Stimulated activated CD8-positive, alpha-beta memory T cell treated with anti-CD3 and anti-CD28 coated beads, Interleukin-4, amount 100 ng/mL, for 24 hours (primary cell): Measurements from ENCODE around the gene SYPL2.

Source experiments
- DNase-seq: peaks from one replicate; pipeline ENCODE4 v3.0.0-alpha.2; 2020; ENCODE audit warnings: low read depth

The SYPL2 gene

GRCh38 chr1:109516872-109517271 lies 50.5 kb downstream of the SYPL2 start:
- DNase-seq: no peak

DNA sequence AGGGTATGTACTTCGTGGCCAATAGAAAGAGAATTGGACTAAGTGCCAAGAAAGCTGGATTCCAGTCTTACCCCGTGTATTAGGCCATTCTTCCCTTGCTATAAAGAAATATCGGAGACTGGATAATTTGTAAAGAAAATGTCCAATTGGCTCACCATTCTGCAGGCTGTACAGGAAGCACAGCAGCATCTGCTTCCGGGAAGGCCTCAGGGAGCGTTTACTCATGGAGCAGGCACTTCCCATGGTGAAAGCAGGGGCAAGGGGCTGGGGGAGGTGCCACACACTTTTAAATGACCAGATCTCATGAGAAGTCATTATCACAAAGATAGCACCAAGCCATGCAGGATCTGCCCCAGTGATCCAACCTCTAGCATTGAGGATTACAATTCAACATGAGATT lies 51.0 kb downstream of the SYPL2 start:
- DNase-seq: no peak

DNA sequence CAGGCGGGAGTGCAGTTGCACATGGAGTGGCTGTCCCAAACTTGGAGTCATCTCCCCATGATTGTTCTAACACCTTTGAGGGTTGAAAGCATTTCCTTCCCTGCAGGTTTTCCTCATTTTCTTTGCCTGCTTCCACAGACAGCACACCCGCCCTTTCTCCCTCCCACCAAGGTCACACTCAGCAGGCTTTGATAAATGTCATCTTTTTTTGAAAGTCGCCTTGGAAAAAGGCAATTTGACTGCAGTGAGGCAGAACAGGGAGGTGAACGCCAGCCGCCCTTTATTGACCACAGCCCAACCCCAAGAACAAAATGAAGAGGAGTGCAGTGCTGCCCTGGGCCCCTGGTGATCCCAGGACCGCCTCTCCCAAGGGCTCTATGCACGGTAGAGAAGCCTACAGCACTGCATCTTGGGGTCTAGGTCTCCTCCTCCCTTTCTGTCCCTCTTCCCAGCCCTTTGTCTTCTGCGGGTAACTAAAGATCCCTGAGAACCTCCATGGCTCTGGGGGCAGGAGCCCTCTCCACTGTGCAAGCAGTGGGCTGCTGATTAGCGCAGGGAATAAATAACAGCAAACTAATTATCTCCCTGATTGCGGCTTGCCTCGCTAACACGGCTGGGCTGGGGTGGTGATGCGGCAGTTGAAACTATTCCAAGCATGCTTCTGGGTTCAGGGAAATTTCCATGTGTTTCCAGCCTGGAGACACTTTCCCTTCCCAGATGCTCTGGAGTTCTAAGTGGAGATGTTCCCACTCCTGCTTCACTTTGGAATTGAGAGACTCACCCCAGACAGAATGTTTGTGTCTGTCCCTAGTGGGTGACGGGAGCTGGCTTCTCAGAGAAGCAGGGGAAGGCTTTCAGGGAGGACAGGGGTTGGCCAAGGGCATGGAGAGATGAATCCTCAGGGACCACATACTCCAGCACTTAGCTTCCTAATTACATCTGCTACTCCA lies 54.9 kb downstream of the SYPL2 start:
- no peak for DNase-seq

DNA sequence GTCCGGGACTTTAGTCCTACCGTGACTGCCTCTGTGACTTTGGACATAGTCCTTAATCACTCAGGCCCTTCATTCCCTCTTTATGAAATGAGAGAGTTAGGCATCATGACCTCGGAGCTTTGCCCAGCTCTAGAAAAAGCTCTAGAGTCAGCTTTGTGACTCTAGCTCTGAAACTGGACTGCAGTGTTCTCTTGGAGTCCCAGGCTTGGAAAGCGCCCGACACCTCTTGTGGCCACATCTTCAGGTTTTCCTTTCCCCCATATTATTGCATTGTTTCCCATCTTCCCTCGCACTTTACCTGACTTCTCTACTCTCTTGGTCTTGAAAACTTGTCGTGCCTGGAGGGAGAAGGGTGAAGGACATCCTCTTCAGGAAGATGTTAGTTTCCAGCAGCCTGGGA lies 55.7 kb downstream of the SYPL2 start:
- DNase-seq: no peak

DNA sequence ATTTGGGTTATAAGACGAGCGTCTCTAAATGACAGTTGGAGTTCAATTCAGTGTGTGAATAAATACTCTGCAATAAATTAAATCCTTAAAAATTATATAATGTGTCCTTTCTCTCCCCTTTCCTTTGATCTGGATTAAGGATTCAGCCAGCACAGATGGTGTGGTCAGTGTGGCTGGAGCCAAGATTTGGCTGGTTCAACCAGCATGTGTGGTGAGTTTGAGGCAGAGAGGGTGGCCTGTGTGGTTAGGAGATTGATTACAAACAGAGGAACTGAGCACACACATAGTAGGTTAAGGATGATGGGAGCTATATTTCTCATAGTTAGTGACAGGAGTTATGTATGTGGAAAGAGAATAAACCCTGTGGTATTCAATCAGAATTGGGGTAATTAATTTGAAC lies 57.4 kb downstream of the SYPL2 start:
- no peak for DNase-seq

DNA sequence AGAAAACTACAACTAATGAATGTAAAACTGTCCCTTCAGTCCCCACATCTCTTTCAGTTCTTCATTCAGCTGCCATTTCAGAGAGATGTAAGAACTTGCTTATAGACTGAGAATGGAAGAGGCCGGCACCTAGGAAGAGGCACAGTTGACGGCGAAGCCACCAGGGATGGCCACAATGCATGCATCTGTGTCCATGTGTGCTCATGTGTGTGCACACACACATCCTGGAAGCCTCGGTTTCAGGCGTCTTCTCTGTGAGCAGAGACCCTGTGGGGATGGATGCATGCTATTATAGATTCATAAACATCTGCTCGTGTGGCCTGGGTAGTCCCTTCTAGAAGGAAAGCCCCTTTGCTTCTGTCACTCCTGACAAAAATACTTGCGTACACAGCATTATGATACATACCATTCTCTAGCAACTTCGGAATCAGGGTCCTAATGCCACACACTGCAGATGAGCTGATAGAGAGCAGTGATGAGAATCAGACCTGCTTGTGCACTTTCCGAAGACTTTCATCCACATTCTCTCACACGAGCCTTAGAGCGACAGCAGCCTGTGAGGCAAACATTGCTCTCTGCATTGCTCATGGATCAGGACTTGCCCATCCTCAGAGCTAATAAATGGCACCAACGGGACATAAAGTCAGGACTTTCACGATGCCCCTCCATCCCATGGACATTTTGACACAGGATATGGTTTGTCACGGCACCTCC lies 60.9 kb downstream of the SYPL2 start:
- no peak for DNase-seq

GRCh38 chr1:109527846-109528695 lies 61.7 kb downstream of the SYPL2 start:
- no peak for DNase-seq

DNA sequence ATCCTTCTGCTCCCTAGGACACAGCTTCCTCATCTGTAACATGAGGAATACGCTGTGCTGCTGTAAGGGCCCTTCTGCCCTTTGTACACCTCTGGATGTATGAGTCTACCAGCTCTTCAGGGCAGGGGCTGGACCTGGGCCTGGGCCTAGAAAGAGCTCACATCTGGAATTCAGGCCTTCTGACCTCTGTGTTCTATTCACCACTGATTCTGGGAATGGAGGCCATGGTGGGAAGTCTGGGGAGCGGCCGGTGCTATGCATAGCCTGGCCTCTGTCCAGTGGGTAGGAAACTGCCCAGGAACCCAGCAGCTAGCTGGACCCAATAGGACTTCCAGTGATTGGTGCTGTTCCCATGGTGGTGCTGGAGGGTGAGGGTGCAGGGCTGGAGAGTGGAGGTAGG lies 62.4 kb downstream of the SYPL2 start:
- DNase-seq: no peak

DNA sequence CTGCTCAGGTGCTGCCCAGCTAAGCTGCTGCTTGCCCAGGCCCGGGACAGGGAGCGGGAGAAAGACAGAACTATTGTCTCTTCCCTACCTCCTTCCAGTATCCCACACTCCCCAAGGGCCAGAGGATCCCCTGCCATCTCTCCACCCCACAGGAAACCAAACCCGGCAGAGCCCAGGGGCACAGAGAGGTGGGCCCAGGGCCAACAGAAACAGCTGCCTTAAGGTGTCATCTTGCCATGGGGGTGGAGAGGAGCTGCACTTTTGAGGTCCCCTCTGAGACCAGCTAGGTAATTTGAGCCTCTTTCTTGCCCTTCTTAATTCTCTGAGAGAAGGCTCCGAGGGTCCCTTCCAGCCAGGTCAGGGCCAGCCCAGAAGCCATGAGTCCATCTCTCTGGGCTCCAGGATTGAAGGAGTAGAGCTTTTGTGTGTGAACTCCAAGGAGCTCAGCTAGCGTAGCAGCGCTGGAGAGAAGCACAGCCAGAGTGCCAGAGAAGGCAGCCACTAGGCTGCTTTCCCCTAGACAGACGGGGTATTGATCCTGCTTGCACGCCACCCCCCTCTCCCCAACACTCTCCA lies 63.6 kb downstream of the SYPL2 start:
- no peak for DNase-seq

DNA sequence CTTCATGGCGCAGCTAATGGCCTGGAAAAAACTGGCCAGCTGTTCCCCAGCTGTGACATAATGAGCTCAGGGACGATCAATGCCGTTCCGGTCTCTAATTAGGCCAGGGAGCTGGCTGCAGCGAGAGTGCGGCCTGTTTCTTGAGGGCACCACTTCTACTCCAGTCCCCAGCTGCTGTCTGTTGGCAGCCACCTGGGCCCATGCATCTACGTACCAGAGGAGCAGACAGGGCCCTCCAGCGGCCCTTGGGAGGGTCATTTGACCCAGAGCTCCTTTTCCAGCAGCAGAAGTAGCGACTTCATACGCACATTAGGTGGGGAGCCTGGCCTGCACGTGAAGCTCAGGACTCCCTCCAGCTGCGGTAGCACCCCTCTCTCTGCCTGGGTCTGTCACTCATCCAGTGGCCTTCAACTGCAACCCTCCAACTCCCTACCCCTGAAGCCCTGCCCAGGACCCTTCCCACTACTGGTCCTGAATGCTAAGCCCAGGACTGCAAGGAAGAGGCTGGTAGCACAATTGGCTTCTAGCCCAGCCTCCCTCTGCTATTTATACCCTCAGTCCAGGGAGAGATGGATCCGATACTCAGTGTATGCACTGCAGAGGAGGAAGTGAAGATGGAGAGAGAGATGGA lies 64.2 kb downstream of the SYPL2 start:
- no peak for DNase-seq

DNA sequence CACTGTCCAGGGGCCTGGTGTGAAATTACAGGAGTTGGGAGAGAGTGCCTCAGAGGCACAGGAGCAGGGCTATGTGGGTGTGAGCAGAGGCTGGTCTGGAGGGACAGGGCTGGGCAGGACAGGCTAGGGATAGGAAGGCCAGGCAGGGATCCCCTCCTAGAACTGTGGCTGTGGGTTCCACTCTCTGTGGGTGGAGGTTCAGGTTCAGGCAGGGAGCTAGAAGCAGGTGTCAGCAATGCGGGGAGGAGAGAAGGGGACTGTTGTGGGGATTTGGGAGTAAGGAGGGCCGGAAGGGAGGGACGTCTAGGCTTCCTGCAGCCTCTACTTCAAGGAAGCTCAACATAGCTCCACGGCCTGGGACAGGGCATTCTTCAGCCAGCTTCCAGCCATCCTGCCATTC lies 65.0 kb downstream of the SYPL2 start:
- no peak for DNase-seq
